ENCODE data around the gene CTNNA3.
"Not testable (repeated sequence)": the region's sequence is repeated elsewhere in the genome, so short reads cannot be mapped to it uniquely, and the experiment has no call there.

Gene CTNNA3

GRCh38 chr10:67401711-67402110, 294.3 kb downstream of the CTNNA3 start:
- Histone ChIP-seq H3K9me3 (ENCODE audit: control insufficient read depth, low read depth, low read length) (no peaks in the 10 kb centered on the region), H3K27me3 (ENCODE audit: control insufficient read depth, insufficient read depth, low read length) (no peaks in the 10 kb centered on the region), H3K36me3 (ENCODE audit: control insufficient read depth, low read depth, low read length) (no peaks in the 10 kb centered on the region), H3K9ac (ENCODE audit: low read length) (no peak overlapping the region), H3K4me3 (ENCODE audit: low read length) (peak overlapping the region; percentile 20), H3K27ac (ENCODE audit: low read length) (no peak overlapping the region), H3K4me1 (ENCODE audit: control insufficient read depth, low read depth, low read length) (peaks cover 18% of the 10 kb centered on the region)

- H3K9me3 ChIP-seq (ENCODE audit: control insufficient read depth, low read depth, low read length); H3K27ac ChIP-seq (ENCODE audit: low read length); H3K27me3 ChIP-seq (ENCODE audit: control insufficient read depth, insufficient read depth, low read length); H3K36me3 ChIP-seq (ENCODE audit: control insufficient read depth, low read depth, low read length): not testable (repeated sequence)
- H3K9ac ChIP-seq (ENCODE audit: low read length) = peak overlapping the region; percentile 22
- peak overlapping the region; percentile 61 for H3K4me3 ChIP-seq (ENCODE audit: low read length)
- H3K4me1 ChIP-seq (ENCODE audit: control insufficient read depth, low read depth, low read length) = peaks cover 17% of the 10 kb centered on the region
These were observed 309.0 kb downstream of the CTNNA3 start for GRCh38 chr10:67386841-67387533.

- Histone ChIP-seq H3K27me3 (ENCODE audit: control insufficient read depth, insufficient read depth, low read length) (no peaks in the 10 kb centered on the region), H3K27ac (ENCODE audit: low read length) (no peak overlapping the region), H3K4me3 (ENCODE audit: low read length) (peak overlapping the region; percentile 61), H3K36me3 (ENCODE audit: control insufficient read depth, low read depth, low read length) (no peaks in the 10 kb centered on the region), H3K9me3 (ENCODE audit: control insufficient read depth, low read depth, low read length) (no peaks in the 10 kb centered on the region), H3K4me1 (ENCODE audit: control insufficient read depth, low read depth, low read length) (peaks cover 17% of the 10 kb centered on the region), H3K9ac (ENCODE audit: low read length) (no peak overlapping the region)
These were observed 309.7 kb downstream of the CTNNA3 start for GRCh38 chr10:67386260-67386659.

- Histone ChIP-seq H3K36me3 (ENCODE audit: control insufficient read depth, low read depth, low read length) (no peaks in the 10 kb centered on the region), H3K9ac (ENCODE audit: low read length) (no peak overlapping the region), H3K27me3 (ENCODE audit: control insufficient read depth, insufficient read depth, low read length) (no peaks in the 10 kb centered on the region), H3K9me3 (ENCODE audit: control insufficient read depth, low read depth, low read length) (no peaks in the 10 kb centered on the region), H3K4me3 (ENCODE audit: low read length) (no peak overlapping the region), H3K27ac (ENCODE audit: low read length) (no peak overlapping the region), H3K4me1 (ENCODE audit: control insufficient read depth, low read depth, low read length) (peaks cover 17% of the 10 kb centered on the region)
These were observed 310.4 kb downstream of the CTNNA3 start for GRCh38 chr10:67385566-67385965.

GRCh38 chr10:67385089-67385488, 310.9 kb downstream of the CTNNA3 start:
- Histone ChIP-seq H3K9me3 (ENCODE audit: control insufficient read depth, low read depth, low read length) (no peaks in the 10 kb centered on the region), H3K36me3 (ENCODE audit: control insufficient read depth, low read depth, low read length) (no peaks in the 10 kb centered on the region)

GRCh38 chr10:67331121-67331910, 364.7 kb downstream of the CTNNA3 start:
- H3K36me3 ChIP-seq (ENCODE audit: control insufficient read depth, low read depth, low read length) = no peaks in the 10 kb centered on the region
- H3K4me1 ChIP-seq (ENCODE audit: control insufficient read depth, low read depth, low read length) = no peaks in the 10 kb centered on the region
- no peak overlapping the region for H3K9ac ChIP-seq (ENCODE audit: low read length)
- H3K4me3 ChIP-seq (ENCODE audit: low read length) = no peak overlapping the region
- no peaks in the 10 kb centered on the region for H3K27me3 ChIP-seq (ENCODE audit: control insufficient read depth, insufficient read depth, low read length)
- no peaks in the 10 kb centered on the region for H3K9me3 ChIP-seq (ENCODE audit: control insufficient read depth, low read depth, low read length)
- H3K27ac ChIP-seq (ENCODE audit: low read length) = no peak overlapping the region

More at GRCh38 chr10:67385089-67385488, 310.9 kb downstream of the CTNNA3 start:
- Histone ChIP-seq H3K4me3 (ENCODE audit: low read length) (no peak overlapping the region), H3K27me3 (ENCODE audit: control insufficient read depth, insufficient read depth, low read length) (no peaks in the 10 kb centered on the region), H3K4me1 (ENCODE audit: control insufficient read depth, low read depth, low read length) (peaks cover 17% of the 10 kb centered on the region), H3K27ac (ENCODE audit: low read length) (no peak overlapping the region), H3K9ac (ENCODE audit: low read length) (no peak overlapping the region)

- Histone ChIP-seq H3K27ac (ENCODE audit: low read length) (no peak overlapping the region), H3K27me3 (ENCODE audit: control insufficient read depth, insufficient read depth, low read length) (no peaks in the 10 kb centered on the region), H3K4me1 (ENCODE audit: control insufficient read depth, low read depth, low read length) (no peaks in the 10 kb centered on the region), H3K4me3 (ENCODE audit: low read length) (no peak overlapping the region), H3K9ac (ENCODE audit: low read length) (no peak overlapping the region), H3K36me3 (ENCODE audit: control insufficient read depth, low read depth, low read length) (no peaks in the 10 kb centered on the region), H3K9me3 (ENCODE audit: control insufficient read depth, low read depth, low read length) (peaks cover 11% of the 10 kb centered on the region)
These were observed 368.1 kb downstream of the CTNNA3 start for GRCh38 chr10:67327626-67328535.

GRCh38 chr10:67319976-67320375, 376.0 kb downstream of the CTNNA3 start:
- Histone ChIP-seq H3K27ac (ENCODE audit: low read length) (no peak overlapping the region), H3K9ac (ENCODE audit: low read length) (no peak overlapping the region), H3K4me1 (ENCODE audit: control insufficient read depth, low read depth, low read length) (no peaks in the 10 kb centered on the region), H3K4me3 (ENCODE audit: low read length) (no peak overlapping the region), H3K36me3 (ENCODE audit: control insufficient read depth, low read depth, low read length) (no peaks in the 10 kb centered on the region), H3K27me3 (ENCODE audit: control insufficient read depth, insufficient read depth, low read length) (no peaks in the 10 kb centered on the region), H3K9me3 (ENCODE audit: control insufficient read depth, low read depth, low read length) (peaks cover 7% of the 10 kb centered on the region)

GRCh38 chr10:67308912-67309311, 387.1 kb downstream of the CTNNA3 start:
- H3K9me3 ChIP-seq (ENCODE audit: control insufficient read depth, low read depth, low read length) = no peaks in the 10 kb centered on the region
- H3K4me3 ChIP-seq (ENCODE audit: low read length) = no peak overlapping the region
- H3K4me1 ChIP-seq (ENCODE audit: control insufficient read depth, low read depth, low read length) = no peaks in the 10 kb centered on the region
- no peaks in the 10 kb centered on the region for H3K36me3 ChIP-seq (ENCODE audit: control insufficient read depth, low read depth, low read length)
- no peak overlapping the region for H3K27ac ChIP-seq (ENCODE audit: low read length)
- no peak overlapping the region for H3K9ac ChIP-seq (ENCODE audit: low read length)
- H3K27me3 ChIP-seq (ENCODE audit: control insufficient read depth, insufficient read depth, low read length) = no peaks in the 10 kb centered on the region

- Histone ChIP-seq H3K4me1 (ENCODE audit: control insufficient read depth, low read depth, low read length) (no peaks in the 10 kb centered on the region), H3K4me3 (ENCODE audit: low read length) (no peak overlapping the region), H3K27me3 (ENCODE audit: control insufficient read depth, insufficient read depth, low read length) (no peaks in the 10 kb centered on the region), H3K36me3 (ENCODE audit: control insufficient read depth, low read depth, low read length) (no peaks in the 10 kb centered on the region), H3K9ac (ENCODE audit: low read length) (no peak overlapping the region), H3K27ac (ENCODE audit: low read length) (no peak overlapping the region), H3K9me3 (ENCODE audit: control insufficient read depth, low read depth, low read length) (no peaks in the 10 kb centered on the region)
These were observed 389.3 kb downstream of the CTNNA3 start for GRCh38 chr10:67306588-67307205.

- H3K4me3 ChIP-seq (ENCODE audit: low read length) = no peak overlapping the region
- H3K27me3 ChIP-seq (ENCODE audit: control insufficient read depth, insufficient read depth, low read length) = no peaks in the 10 kb centered on the region
- H3K4me1 ChIP-seq (ENCODE audit: control insufficient read depth, low read depth, low read length) = no peaks in the 10 kb centered on the region
These were observed 393.3 kb downstream of the CTNNA3 start for GRCh38 chr10:67302701-67303100.

More at GRCh38 chr10:67302701-67303100, 393.3 kb downstream of the CTNNA3 start:
- Histone ChIP-seq H3K9ac (ENCODE audit: low read length) (no peak overlapping the region), H3K27ac (ENCODE audit: low read length) (no peak overlapping the region), H3K9me3 (ENCODE audit: control insufficient read depth, low read depth, low read length) (no peaks in the 10 kb centered on the region), H3K36me3 (ENCODE audit: control insufficient read depth, low read depth, low read length) (no peaks in the 10 kb centered on the region)
